Upper lobe of left lung (tissue), 4 donors: ENCODE results near the gene IL16.

Experiments used
- EP300 ChIP-seq, 4 donors: sonication (generic); formaldehyde crosslinking; IDR thresholded peaks; one replicate each; pipeline ENCODE4 v1.5.1; 2017; ENCODE audit warnings: antibody characterized with exemption in 4 of 4, control low read depth in 2 of 4
- POLR2A ChIP-seq, 4 donors: fragments of 450-650 bp; IDR thresholded peaks; one replicate each; pipeline ENCODE4 v1.5.1; 2016 to 2017; ENCODE audit warnings: antibody characterized with exemption in 4 of 4, mild to moderate bottlenecking in 2 of 4
- POLR2AphosphoS5 ChIP-seq, 2 donors: sonication (generic); formaldehyde crosslinking; IDR thresholded peaks; one replicate each; pipeline ENCODE4 v1.5.1; 2017; ENCODE audit warnings: antibody characterized with exemption in 2 of 2
- TF ChIP-seq, protein P1 (sequence below), 6 experiments: fragments of 450-650 bp in 4 of 6; fragments of 200-600 bp in 2 of 6; sonication (generic) in 2 of 6; IDR thresholded peaks; one replicate each; pipeline ENCODE4 v1.5.1; 2016 to 2019; ENCODE audit warnings: antibody characterized with exemption in 6 of 6

DNA sequence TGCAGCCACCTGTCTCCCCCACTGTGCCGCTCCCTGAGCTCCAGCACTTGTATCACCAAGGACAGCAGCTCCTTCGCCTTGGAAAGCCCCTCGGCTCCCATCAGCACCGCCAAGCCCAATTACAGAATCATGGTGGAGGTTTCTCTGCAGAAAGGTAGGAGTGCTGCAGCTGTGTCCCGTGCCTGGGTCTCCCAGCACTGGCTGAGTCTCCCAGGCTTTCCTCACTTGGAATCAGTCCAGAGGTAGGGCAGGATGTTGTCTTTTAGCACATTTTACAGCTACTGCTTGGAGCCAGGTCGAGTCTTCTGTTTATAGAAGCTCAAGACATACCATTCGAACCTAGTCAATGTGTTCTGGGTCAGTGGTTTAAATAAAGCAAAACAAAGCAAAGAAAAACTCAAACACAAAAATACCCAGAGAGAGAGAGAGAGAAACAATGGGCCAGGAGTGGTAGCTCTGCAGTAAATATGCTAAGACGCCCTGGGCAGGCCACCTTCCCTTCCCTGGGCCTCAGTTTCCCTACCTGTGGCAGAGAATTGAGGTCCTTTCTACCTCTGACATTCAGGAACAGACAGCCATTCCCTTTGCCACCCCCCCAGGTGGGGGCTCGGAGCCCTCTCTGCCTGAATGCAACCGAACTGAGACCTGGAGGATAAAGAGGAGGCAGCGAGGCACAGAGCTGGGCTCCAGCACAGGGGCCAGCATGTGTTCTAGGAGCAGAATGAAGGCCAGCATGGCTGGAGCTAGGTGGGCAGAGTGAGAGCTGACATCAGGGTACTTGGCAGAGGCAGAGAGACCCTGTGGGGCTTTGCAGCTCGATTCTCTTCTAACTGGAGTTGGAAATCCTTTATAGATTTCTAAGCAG is 83.2 kb downstream of the IL16 start:
- TF ChIP-seq, protein P1, sequence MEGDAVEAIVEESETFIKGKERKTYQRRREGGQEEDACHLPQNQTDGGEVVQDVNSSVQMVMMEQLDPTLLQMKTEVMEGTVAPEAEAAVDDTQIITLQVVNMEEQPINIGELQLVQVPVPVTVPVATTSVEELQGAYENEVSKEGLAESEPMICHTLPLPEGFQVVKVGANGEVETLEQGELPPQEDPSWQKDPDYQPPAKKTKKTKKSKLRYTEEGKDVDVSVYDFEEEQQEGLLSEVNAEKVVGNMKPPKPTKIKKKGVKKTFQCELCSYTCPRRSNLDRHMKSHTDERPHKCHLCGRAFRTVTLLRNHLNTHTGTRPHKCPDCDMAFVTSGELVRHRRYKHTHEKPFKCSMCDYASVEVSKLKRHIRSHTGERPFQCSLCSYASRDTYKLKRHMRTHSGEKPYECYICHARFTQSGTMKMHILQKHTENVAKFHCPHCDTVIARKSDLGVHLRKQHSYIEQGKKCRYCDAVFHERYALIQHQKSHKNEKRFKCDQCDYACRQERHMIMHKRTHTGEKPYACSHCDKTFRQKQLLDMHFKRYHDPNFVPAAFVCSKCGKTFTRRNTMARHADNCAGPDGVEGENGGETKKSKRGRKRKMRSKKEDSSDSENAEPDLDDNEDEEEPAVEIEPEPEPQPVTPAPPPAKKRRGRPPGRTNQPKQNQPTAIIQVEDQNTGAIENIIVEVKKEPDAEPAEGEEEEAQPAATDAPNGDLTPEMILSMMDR (IDR thresholded peaks at IDR 0.05), result no peak
- TF ChIP-seq POLR2A (IDR thresholded peaks at IDR 0.05) (no peak), EP300 (IDR thresholded peaks at IDR 0.05) (no peak), POLR2AphosphoS5 (IDR thresholded peaks at IDR 0.05) (no peak)
